Common myeloid progenitor, CD34-positive (primary cell): ENCODE data around the gene MKI67.
"Not testable (repeated sequence)": the region's sequence is repeated elsewhere in the genome, so short reads cannot be mapped to it uniquely, and the experiment has no call there.

Experiments
- CTCF ChIA-PET: fragments of 350-600 bp; sonication (Branson Sonifier 250); formaldehyde crosslinking; loops from one replicate; lab custom pipeline; 2021; ENCODE audit warnings: antibody characterized with exemption; lab: Charles Lee
- POLR2A ChIA-PET: fragments of 350-600 bp; sonication (Branson Sonifier 250); formaldehyde crosslinking; loops from one replicate; lab custom pipeline; 2021; ENCODE audit warnings: antibody characterized with exemption; lab: Charles Lee
- DNase-seq, 3 donors: peaks; one replicate each; pipeline versions ENCODE4 v3.0.0 to v3.0.0-alpha.2; 2013
- H3K27ac ChIP-seq, 2 experiments: 1 replicate in 1 of 2; 2 replicates in 1 of 2; pipeline ENCODE4 v1.7.0; 2013; ENCODE audit warnings: inconsistent platforms in 2 of 2, low read length in 2 of 2, mild to moderate bottlenecking in 2 of 2, low read depth in 1 of 2, moderate library complexity in 1 of 2; ENCODE audit not compliant: severe bottlenecking in 2 of 2, insufficient read depth in 1 of 2, poor library complexity in 1 of 2
- H3K27me3 ChIP-seq, 5 experiments: replicated peaks in 2 of 5; 1 replicate in 3 of 5; 2 replicates in 2 of 5; pipeline versions ENCODE4 v1.6.1 to v1.7.0; 2013; ENCODE audit warnings: low read length in 4 of 5, mild to moderate bottlenecking in 2 of 5, moderate library complexity in 2 of 5, inconsistent platforms in 1 of 5; ENCODE audit not compliant: insufficient read depth in 5 of 5, control insufficient read depth in 4 of 5
- H3K36me3 ChIP-seq, 4 experiments: 1 replicate in 2 of 4; 2 replicates in 2 of 4; pipeline versions ENCODE4 v1.6.1 to v1.7.0; 2013; ENCODE audit warnings: low read length in 3 of 4, control low read depth in 1 of 4, mild to moderate bottlenecking in 1 of 4; ENCODE audit not compliant: control insufficient read depth in 4 of 4, insufficient read depth in 4 of 4
- H3K4me1 ChIP-seq, 4 experiments: 1 replicate in 3 of 4; 2 replicates in 1 of 4; pipeline versions ENCODE4 v1.6.1 to v1.7.1; 2013; ENCODE audit warnings: low read length in 3 of 4, mild to moderate bottlenecking in 3 of 4, control low read depth in 1 of 4, inconsistent platforms in 1 of 4, moderate library complexity in 1 of 4; ENCODE audit not compliant: control insufficient read depth in 4 of 4, insufficient read depth in 4 of 4; ENCODE audit errors: control extremely low read depth in 1 of 4
- H3K4me3 ChIP-seq, 7 experiments: 1 replicate in 4 of 7; 2 replicates in 3 of 7; pipeline versions ENCODE4 v1.5.1 to v1.7.0; 2013; ENCODE audit warnings: mild to moderate bottlenecking in 7 of 7, low read length in 6 of 7, moderate library complexity in 6 of 7, inconsistent platforms in 2 of 7, low read depth in 2 of 7, control low read depth in 1 of 7; ENCODE audit not compliant: insufficient read depth in 4 of 7, control insufficient read depth in 1 of 7; ENCODE audit errors: extremely low read depth in 1 of 7
- H3K9me3 ChIP-seq, 5 experiments: 1 replicate in 4 of 5; 2 replicates in 1 of 5; pipeline versions ENCODE4 v1.6.1 to v1.7.1; 2013; ENCODE audit warnings: low read length in 4 of 5, mild to moderate bottlenecking in 2 of 5, inconsistent platforms in 1 of 5, low read depth in 1 of 5, moderate library complexity in 1 of 5; ENCODE audit not compliant: control insufficient read depth in 4 of 5, insufficient read depth in 2 of 5; ENCODE audit errors: control extremely low read depth in 1 of 5
- WGBS: methylation state at CpG from one replicate; pipeline ENCODE4 v1.1.5; 2013; ENCODE audit not compliant: insufficient coverage; 5-methylcytosine and 5-hydroxymethylcytosine counted together

Gene MKI67

DNA sequence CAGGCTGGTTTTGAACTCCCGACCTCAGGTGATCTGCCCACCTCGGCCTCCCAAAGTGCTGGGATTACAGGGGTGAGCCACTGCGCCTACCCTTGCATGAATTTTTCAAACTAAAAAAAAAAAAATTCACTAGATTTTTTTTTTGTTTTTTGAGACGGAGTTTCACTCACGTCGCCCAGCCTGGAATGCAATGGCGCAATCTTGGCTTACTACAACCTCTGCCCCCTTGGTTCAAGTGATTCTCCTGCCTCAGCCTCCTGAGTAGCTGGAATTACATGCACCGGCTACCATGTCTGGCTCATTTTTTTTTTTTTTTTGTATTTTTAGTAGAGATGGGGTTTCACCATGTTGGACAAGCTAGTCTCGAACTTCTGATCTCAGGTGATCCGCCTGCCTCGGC is 12.2 kb upstream of the MKI67 start:
- H3K4me1 ChIP-seq, DNase-seq, H3K27me3 ChIP-seq, H3K36me3 ChIP-seq, H3K4me3 ChIP-seq, H3K27ac ChIP-seq, POLR2A ChIA-PET, H3K9me3 ChIP-seq: not testable (repeated sequence)
- CTCF ChIA-PET: interaction anchor here (0.7 to 3.7 kb wide), 3 partner anchors 11 to 1287 kb away, joined by 3 to 13 read pairs (median 5); no protein-coding TSS in a partner anchor
- WGBS: 93% methylated on average over 9 of the region's 11 CpGs

DNA sequence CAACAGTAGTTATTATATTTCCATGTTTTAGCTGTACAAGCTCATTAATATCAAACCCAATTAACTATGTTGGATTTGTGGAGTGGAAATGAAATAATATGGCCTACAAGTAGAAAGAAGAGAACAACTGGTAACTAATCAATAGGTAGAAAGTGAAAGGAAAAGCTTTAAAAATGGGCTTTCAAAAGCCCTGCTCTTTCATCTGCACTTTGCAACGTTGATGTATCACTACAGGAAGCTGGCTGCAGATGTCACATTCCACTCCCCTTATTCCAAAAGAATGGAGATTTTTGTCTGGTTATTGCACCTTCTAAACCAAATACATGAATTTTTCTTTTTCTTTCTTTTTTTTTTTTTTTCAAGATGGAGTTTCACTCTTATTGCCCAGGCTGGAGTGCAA is 11.7 kb upstream of the MKI67 start:
- CTCF ChIA-PET: interaction anchor here (1.0 to 3.7 kb wide), 2 partner anchors 12 to 232 kb away, joined by 3 to 13 read pairs; no protein-coding TSS in a partner anchor
- DNase-seq: no peak

DNA sequence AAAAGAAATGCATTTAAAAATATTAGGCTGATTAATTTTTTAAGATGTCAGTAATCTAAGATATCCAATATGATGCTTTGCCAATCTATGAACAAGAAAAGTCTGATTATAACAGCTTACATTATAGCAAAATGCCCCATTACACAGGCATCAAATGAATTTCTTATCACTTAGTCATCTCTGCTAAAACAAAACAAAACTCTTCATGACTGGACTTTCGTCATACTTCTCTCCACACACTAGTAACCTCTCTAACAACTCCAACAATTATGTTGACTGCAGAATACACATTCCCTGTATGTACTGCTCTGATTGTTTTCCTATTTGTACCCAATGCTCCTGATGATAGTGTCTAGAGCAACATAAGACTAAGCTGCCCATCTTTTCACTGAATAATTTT is 3.8 kb upstream of the MKI67 start:
- Histone ChIP-seq H3K27ac (no peak overlapping the region), H3K36me3 (no peaks in the 10 kb centered on the region), H3K4me3 (no peak overlapping the region), H3K9me3 (no peaks in the 10 kb centered on the region), H3K27me3 (peaks cover 0 to 2% (median 0%) of the 10 kb centered on the region in 5 experiments), H3K4me1 (peaks cover 0 to 17% (median 8%) of the 10 kb centered on the region in 4 experiments)
- DNase-seq: no peak
- CTCF ChIA-PET: interaction anchor here (1.0 kb wide), 1 partner anchor 14 kb away, joined by 3 read pairs; no protein-coding TSS in a partner anchor
- POLR2A ChIA-PET: no interaction called here
- WGBS: 100% methylated on average over 1 of the region's 1 CpG

More for the DNA sequence above, 11.7 kb upstream of the MKI67 start:
- no peaks in the 10 kb centered on the region for H3K4me1 ChIP-seq
- H3K36me3 ChIP-seq: no peaks in the 10 kb centered on the region
- POLR2A ChIA-PET: no interaction called here
- WGBS: 38% methylated on average over 1 of the region's 1 CpG
- peaks cover 0 to 2% (median 0%) of the 10 kb centered on the region in 5 experiments for H3K27me3 ChIP-seq
- no peaks in the 10 kb centered on the region for H3K9me3 ChIP-seq
- H3K4me3 ChIP-seq: no peak overlapping the region
- no peak overlapping the region for H3K27ac ChIP-seq

DNA sequence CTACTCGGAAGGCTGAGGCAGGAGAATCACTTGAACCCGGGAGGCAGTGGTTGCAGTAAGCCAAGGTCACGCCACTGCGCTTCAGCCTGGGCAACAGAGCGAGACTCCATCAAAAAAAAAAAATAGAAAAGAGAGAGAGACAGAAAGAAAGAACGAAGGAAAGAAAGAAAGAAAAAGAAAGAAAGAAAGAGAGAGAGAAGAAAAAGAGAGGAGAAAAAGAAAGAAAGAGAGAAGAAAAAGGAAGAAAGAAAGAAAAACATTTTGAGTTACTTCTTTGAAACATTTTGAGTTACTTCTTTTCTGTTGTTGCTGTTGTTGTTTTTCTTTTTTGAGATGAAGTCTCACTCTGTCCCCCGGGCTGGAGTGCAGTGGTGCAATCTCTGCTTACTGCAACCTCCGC is 2.4 kb upstream of the MKI67 start:
- Histone ChIP-seq H3K27me3 (no peaks in the 10 kb centered on the region), H3K27ac (no peak overlapping the region), H3K4me3 (no peak overlapping the region), H3K36me3 (no peaks in the 10 kb centered on the region), H3K9me3 (no peaks in the 10 kb centered on the region), H3K4me1 (peaks cover 0 to 32% (median 21%) of the 10 kb centered on the region in 4 experiments)
- ChIA-PET POLR2A (no interaction called here), CTCF (interaction anchor here (1.5 kb wide), 1 partner anchor 22 kb away, joined by 5 read pairs; no protein-coding TSS in a partner anchor)
- 98% methylated on average over 5 of the region's 8 CpGs for whole genome bisulfite sequencing
- no peak for DNase-seq

DNA sequence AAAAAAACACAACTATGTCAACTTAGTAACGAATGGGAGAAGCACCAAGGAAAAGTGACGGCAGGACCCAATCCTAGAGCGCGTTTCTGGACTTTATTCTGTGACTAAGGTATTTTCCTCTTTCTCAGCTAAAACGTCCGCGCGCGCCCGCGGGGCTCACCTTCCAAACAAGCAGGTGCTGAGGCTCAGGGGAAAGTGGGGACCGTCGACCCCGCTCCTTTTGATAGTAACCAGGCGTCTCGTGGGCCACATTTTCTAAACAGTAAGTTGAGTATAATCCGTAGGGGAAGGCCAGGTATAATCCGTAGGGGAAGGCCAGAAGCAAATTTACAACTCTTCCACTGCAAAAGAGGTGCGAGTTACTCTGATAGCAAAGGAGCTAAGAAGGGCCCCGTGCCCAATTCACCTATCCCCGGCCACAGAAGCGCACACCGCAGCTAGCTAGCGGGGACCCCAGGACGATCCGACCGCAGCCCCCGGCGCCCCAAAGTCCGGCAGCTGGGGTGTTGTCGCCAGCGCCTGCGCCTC is 743 bp downstream of the MKI67 start:
- peaks cover 0 to 17% (median 2%) of the 10 kb centered on the region in 4 experiments for H3K36me3 ChIP-seq
- peak overlapping the region in 1 of 2 experiments; percentile 34 for H3K27ac ChIP-seq
- H3K9me3 ChIP-seq: no peaks in the 10 kb centered on the region
- POLR2A ChIA-PET: no interaction called here
- peak overlapping the region; percentile 77 to 89 (median 85) for H3K4me3 ChIP-seq
- no peaks in the 10 kb centered on the region for H3K27me3 ChIP-seq
- H3K4me1 ChIP-seq: peaks cover 2 to 36% (median 24%) of the 10 kb centered on the region in 4 experiments
- WGBS: 1% methylated on average over 29 of the region's 33 CpGs
- peak in 2 of 3 donors; percentile 22 to 33 for DNase-seq
- CTCF ChIA-PET: interaction anchor here (1.0 to 1.4 kb wide), 4 partner anchors 9 to 25 kb away, joined by 3 to 5 read pairs (median 4); no protein-coding TSS in a partner anchor

DNA sequence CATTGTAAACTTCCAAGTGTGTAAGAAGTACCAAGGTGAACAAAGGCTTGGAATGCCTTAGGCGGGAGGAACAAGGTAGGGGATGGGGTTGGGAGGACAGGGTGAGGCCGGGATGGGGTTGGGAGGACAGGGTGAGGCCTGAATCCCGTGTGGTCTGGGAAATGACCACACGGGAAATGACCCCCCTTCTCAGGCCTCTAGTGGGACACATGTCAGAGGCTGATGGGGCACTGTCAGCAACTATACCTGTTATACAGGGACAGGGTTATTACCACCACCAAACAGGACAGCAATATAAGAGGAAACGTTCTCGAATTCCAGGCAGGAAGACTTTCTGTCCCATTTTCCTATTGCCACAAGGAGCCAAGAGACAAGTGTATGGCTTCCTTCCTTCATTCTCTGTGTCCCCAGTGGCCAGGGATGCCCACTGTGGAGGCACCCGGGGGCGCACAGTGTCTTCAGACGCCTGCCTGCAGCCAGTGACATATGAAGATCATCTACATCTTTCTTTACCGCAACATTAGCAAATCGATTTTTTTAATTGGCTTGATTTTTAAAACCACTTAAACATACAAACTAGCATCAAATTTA is 1.3 kb downstream of the MKI67 start:
- DNase-seq: peak in 1 of 3 donors; percentile 12
- 62% methylated on average over 4 of the region's 11 CpGs for WGBS
- POLR2A ChIA-PET: no interaction called here
- peak overlapping the region in 1 of 2 experiments; percentile 34 for H3K27ac ChIP-seq
- peak overlapping the region in 6 of 7 experiments; percentile 77 to 89 (median 86) for H3K4me3 ChIP-seq
- no peaks in the 10 kb centered on the region for H3K27me3 ChIP-seq
- H3K9me3 ChIP-seq: no peaks in the 10 kb centered on the region
- peaks cover 2 to 36% (median 24%) of the 10 kb centered on the region in 4 experiments for H3K4me1 ChIP-seq
- CTCF ChIA-PET: interaction anchor here (1.0 to 1.4 kb wide), 4 partner anchors 8 to 26 kb away, joined by 3 to 5 read pairs (median 4); no protein-coding TSS in a partner anchor
- H3K36me3 ChIP-seq: peaks cover 0 to 20% (median 3%) of the 10 kb centered on the region in 4 experiments

DNA sequence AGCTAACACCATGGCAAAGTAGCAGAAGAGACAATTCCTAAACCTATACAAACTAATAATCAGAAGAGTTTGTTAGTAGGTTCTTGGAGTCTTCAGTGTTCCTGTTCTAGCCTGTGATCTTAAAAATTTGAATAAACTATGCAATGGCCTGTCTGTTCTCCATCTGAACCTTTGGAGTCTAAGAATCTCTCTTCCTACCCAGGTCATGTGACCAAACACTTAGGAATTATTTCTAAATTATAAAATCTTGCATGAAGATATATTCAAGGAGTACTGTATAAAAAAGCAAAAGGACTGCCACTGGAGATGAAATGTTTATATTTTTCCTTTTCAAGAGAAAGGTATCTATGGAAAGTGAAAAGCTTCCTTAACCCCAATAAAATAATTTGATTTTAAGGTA is 2.4 kb downstream of the MKI67 start:
- Histone ChIP-seq H3K36me3 (peaks cover 6 to 31% (median 8%) of the 10 kb centered on the region in 4 experiments), H3K9me3 (no peaks in the 10 kb centered on the region), H3K4me1 (peaks cover 2 to 36% (median 24%) of the 10 kb centered on the region in 4 experiments), H3K4me3 (peak overlapping the region in 1 of 7 experiments; percentile 89), H3K27ac (no peak overlapping the region), H3K27me3 (no peaks in the 10 kb centered on the region)
- CTCF ChIA-PET: interaction anchor here (0.6 to 1.1 kb wide), 3 partner anchors 42 to 245 kb away, joined by 3 read pairs; no protein-coding TSS in a partner anchor
- POLR2A ChIA-PET: no interaction called here
- no peak for DNase-seq
